Measurements from ENCODE around the gene TMTC4.

DNA sequence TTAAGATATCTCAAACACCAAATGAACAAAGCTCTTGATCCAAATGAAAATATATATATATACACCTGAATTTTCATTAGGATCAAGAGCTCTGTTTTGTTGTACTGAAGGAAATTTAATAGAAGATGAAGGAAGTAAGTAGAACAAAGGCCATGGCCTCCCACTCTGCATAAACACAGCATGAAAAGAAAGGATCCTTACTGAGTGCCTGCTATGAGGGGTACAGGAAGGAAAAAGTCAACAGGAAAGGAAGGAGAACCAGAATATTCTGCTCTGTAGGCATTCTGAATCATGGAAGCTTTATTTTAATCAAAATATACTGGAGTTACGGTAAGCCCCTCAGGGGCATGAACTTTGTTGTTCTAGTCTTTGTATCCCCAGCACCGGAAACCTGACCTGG is 22.1 kb downstream of the TMTC4 start:
- TF ChIP-seq POLR2A (IDR thresholded peaks at IDR 0.05) = no peak
- TF ChIP-seq, protein P1, sequence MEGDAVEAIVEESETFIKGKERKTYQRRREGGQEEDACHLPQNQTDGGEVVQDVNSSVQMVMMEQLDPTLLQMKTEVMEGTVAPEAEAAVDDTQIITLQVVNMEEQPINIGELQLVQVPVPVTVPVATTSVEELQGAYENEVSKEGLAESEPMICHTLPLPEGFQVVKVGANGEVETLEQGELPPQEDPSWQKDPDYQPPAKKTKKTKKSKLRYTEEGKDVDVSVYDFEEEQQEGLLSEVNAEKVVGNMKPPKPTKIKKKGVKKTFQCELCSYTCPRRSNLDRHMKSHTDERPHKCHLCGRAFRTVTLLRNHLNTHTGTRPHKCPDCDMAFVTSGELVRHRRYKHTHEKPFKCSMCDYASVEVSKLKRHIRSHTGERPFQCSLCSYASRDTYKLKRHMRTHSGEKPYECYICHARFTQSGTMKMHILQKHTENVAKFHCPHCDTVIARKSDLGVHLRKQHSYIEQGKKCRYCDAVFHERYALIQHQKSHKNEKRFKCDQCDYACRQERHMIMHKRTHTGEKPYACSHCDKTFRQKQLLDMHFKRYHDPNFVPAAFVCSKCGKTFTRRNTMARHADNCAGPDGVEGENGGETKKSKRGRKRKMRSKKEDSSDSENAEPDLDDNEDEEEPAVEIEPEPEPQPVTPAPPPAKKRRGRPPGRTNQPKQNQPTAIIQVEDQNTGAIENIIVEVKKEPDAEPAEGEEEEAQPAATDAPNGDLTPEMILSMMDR (IDR thresholded peaks at IDR 0.05) = no peak

All from tibial nerve (tissue), 3 donors.